ENCODE data around the gene PHACTR4. TPM values are rescaled to one million over a fixed set of nuclear protein-coding genes. Genes with fewer than 3 reads are reported as not detected.
A peak's percentile ranks its signal among the peaks of the same experiment; 100 is the strongest.

Gene PHACTR4
- total and polyA plus RNA-seq, 2 of the 8 experiments (the other 6 are each of a cell fraction or from before 2014, with no cell fraction given), result 23.7 to 57.8 TPM

GRCh38 chr1:28505406-28506187 is 136.1 kb downstream of the PHACTR4 start, which contains the start of gene RCC1 (continued):
- no peak for TF ChIP-seq JUN (IDR thresholded peaks at IDR 0.05; ENCODE audit: low read depth, low read length)
- no peak for TF ChIP-seq RXRA (IDR thresholded peaks at IDR 0.05; ENCODE audit: insufficient read depth, low read depth, low read length)
- TF ChIP-seq GABPA (IDR thresholded peaks at IDR 0.05; ENCODE audit: borderline replicate concordance, insufficient read depth, low read length), result no peak
- TF ChIP-seq KDM4A (IDR thresholded peaks at IDR 0.05; ENCODE audit: low read depth, low read length, severe bottlenecking), result peak; percentile 85
- peak; percentile 100 for TF ChIP-seq POLR2A (IDR thresholded peaks at IDR 0.05; ENCODE audit: control extremely low read depth in 1 of 2, low read depth in 2 of 2, low read length in 2 of 2)
- TF ChIP-seq SP1 (IDR thresholded peaks at IDR 0.05; ENCODE audit: low read depth, low read length), result peak; percentile 66; the same call in 1 of the 2 replicates
- TF ChIP-seq SIX5 (IDR thresholded peaks at IDR 0.05; ENCODE audit: low read depth, low read length), result no peak
- TF ChIP-seq CHD7 (IDR thresholded peaks at IDR 0.05; ENCODE audit: insufficient replicate concordance, low read length), result no peak
- no peak for TF ChIP-seq TCF12 (IDR thresholded peaks at IDR 0.05; ENCODE audit: low read depth, low read length)
- TF ChIP-seq RAD21 (IDR thresholded peaks at IDR 0.05 in 1 of 2, conservative IDR thresholded peaks at IDR 0.05 in 1 of 2; ENCODE audit: low read depth in 2 of 2, low read length in 2 of 2), result no peak

All from H1 (cell line).